Activated CD4-positive, alpha-beta T cell treated with anti-CD3 and anti-CD28 coated beads, Interleukin-2, amount 50 U/mL, for 48 hours (primary cell): ENCODE data around the gene SMAD9.
"Not testable (repeated sequence)": the region's sequence is repeated elsewhere in the genome, so short reads cannot be mapped to it uniquely, and the experiment has no call there.

Experiments
- DNase-seq, 2 experiments: peaks; one replicate each; pipeline ENCODE4 v3.0.0-alpha.2; 2020

Gene SMAD9

GRCh38 chr13:36910545-36910944, 9.5 kb downstream of the SMAD9 start:
- no peak for DNase-seq

- no peak for DNase-seq
Observed at GRCh38 chr13:36907821-36908220, 12.2 kb downstream of the SMAD9 start.

DNA sequence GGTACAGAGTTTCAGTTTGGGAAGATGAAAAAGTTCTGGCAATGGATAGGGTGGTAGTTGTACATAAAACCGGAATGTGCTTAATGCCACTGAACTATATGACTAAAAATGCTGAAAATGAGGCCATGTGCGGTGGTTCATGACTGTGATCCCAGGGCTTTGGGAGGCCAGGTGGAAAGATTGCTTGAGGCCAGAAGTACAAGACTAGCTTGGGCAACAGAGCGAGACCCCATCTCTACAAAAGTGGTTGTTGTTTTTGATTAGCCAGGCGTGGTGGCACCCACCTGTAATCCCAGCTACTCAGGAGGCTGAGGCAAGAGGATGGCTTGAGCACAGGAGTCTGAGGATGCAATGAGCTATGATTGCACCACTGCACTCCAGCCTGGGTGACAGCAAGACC, 12.8 kb downstream of the SMAD9 start:
- no peak for DNase-seq

- no peak for DNase-seq
Observed at GRCh38 chr13:36905944-36906343, 14.1 kb downstream of the SMAD9 start.

DNA sequence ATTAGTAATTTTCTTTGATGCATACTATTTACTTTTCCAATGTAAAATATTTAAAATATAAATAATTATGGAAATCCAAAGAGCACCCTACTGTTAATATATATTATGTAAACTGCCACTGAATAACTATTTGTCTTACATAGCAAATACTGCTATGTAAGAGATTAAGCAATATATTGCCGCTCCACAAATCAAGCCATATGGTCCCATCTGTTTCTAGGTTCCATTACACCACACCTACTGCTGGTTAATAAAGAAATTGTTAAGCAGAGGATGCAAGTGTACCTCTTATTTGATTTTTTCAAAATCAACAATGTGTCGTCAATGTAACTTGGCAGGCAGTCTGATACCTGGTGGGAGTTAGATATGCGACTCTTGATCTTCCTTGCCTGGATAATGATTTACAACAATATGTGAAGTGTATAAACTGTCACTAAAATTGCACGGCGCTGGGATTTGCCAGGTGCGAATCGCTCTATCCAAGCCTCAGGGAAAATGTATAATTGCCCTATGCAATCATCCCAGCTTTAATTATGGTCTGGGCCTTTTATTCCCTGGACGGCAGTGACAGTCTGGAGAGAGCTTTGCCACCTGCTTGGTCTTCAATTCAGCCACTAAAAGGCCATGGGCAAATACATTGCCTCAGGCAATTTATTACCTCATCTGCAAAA, 16.0 kb downstream of the SMAD9 start:
- no peak for DNase-seq

GRCh38 chr13:36897054-36897616, 22.9 kb downstream of the SMAD9 start:
- no peak for DNase-seq

GRCh38 chr13:36891752-36892151, 28.3 kb downstream of the SMAD9 start:
- DNase-seq: no peak

DNA sequence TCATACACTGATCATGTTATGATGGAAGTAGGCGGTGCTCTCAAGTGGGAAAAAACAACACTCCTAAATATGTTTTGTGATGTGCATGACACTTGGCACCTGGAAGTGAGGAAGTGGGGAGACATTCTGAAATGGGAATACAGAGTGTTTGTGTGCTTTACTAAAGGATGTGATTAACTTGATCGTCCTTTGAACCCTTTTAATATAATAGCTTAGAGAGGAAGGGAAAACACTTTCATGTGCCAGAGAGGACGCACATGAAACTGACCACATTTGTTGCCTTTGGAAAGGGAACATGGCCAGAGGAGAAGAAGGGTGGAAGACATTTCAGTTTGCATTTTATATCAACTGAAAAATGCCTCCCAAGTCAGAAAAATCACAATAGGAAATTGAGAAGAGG, 31.4 kb downstream of the SMAD9 start:
- DNase-seq: no peak

- DNase-seq: no peak
Observed at GRCh38 chr13:36887758-36888521, 32.1 kb downstream of the SMAD9 start.

DNA sequence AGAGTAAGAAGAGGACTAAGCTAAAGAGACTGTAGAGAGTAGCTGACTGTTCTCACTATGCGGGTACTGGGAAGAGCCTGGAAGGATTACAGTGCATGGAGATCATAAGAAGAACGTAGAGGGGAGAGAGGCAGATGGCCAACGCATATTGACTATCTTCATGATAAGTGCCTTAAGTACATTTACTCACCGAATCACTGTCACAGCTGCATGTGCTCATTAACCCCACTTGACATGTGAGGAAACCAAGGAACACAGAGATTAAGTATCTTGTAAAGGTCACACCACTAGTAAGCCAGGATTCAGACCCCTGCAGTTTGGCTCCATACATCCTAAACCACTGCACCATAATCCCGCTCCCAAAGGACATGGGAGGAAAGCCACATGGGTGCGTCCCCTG, 34.1 kb downstream of the SMAD9 start:
- DNase-seq: no peak

- no peak for DNase-seq
Observed at GRCh38 chr13:36884235-36884634, 35.8 kb downstream of the SMAD9 start.

DNA sequence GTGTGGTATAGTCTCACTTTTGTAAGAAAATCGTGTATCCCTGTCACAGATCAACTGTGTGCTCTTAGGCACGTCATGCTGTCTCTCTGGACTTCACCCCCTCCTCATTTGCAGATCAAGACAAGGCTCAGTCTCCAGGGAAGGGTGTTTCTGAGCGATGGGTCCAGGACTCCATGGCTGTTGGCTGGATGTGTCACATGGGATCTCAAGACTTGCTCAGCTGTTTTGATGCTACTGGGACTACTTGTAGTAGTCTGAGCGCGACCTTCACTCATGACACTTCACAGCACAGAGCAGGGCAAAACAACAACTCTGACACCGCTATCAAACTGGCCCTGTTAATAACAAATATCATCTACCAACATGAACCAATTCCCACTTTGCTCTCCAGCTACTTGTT, 36.2 kb downstream of the SMAD9 start:
- no peak for DNase-seq

GRCh38 chr13:36883392-36883791, 36.6 kb downstream of the SMAD9 start:
- DNase-seq: not testable (repeated sequence)

DNA sequence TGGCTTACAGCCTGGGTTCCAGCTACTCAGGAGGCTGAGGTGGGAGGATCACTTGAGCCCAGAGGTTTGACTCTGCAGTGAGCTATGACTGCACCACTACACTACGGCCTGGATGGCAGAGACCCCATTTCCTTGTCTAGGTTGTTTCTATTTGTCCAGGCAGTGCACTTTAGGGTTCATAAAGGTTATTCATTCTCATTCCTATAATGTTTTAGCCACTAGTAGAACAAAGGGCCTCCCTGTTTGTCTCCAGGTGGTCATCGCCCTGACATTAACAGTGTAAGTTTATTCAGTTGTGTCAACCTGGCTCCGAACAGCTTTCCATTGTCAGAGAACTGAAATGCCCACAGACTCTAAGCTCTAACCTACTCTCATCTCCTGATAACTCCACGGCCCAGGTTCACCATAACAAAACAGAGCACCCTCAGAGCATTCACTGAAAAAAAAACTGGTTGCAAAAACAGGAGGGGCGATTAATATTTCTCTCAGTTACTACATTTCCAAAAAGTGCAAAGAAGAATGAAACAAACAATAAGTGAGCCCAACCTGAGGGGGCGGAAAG, 37.1 kb downstream of the SMAD9 start:
- DNase-seq: no peak

DNA sequence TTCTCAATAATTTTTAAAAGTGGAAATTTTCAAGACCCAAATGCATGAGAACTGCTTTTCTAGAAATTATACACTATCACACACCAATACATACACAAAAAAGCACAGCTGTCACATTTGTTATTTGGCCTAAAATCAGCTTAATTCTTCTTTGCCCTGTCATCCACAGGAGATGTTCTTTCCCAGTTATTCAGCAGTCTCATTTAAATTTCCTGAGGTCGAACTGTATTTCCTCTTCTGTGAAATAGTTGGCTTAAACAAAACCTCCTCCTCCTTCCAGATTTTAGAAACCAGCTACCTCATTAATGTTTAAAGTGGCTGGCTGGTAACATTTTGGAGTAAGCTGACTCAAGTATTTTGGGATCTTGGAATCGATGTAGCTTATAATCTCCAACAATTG, 39.1 kb downstream of the SMAD9 start:
- no peak for DNase-seq

DNA sequence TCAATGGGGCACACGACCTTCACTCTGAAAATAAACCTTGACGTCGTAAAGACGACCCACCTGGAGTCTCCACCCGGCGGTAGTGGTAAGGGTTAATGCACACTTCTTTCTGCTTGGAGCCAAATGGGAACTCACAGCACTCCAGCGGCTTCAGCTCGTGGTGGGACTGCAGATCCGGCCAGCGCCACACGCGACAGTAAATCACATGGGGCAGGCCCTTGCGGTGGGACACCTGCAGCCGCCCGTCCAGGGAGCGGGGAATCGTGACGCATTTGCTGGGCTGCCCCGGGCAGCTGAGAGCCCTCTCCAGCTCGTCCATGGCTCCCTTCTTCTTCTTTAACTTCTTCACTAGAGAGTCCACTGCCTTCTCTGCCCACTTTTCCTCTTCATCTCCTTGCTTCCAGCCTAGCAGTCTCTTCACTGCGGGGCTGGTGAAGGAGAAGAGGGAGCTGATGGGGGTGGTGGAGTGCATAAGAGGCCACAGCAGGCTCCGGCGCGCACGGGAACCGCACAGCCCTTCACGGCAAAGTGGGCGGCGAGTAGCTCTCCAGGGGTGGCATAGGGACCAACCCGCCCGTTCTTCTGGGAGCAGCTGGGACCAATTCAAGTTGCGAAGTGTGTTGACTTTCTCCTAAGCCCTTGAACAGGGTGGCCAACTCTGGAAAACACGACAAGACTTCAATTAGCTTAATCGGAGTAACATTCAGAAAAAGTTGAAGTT, 40.7 kb downstream of the SMAD9 start:
- no peak for DNase-seq

- DNase-seq: no peak
Observed at GRCh38 chr13:36875961-36876360, 44.1 kb downstream of the SMAD9 start.

DNA sequence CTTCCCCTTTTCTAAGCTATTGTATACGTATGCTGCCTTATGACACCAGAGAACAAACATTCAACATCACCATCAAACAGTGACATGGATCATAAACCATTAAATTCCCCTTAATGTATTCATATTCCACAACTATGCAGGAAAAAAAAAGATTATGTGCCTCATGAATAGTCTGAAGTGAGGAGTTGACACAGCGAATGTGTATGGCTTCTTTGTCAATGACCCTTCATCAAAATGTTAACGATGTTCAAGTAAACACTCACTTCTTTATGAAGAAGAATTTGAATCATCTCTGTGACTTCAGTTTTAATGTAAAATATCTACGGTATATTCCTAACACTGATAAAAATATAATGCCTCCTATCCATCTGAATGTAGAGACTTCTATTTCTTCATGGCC, 44.6 kb downstream of the SMAD9 start:
- DNase-seq: no peak

DNA sequence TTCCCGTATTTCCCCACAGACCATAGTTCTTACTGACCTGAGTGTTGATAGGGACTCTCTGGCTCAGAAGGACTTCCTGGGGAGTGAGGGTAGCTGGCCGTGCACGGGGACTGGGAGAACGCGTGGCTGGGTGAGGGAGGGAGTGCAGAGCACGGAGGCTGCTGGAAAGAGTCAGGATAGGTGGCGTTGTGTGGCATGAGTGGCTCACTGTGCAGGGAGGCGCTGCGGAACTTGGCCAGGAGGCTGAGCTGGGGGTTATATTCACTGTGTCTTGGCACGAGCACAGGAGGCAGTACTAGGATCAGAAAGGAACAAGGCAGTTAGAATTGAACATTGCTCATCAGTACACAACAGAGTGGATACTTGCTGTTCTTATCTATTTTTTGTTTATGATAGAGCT, 47.4 kb downstream of the SMAD9 start:
- DNase-seq: no peak

DNA sequence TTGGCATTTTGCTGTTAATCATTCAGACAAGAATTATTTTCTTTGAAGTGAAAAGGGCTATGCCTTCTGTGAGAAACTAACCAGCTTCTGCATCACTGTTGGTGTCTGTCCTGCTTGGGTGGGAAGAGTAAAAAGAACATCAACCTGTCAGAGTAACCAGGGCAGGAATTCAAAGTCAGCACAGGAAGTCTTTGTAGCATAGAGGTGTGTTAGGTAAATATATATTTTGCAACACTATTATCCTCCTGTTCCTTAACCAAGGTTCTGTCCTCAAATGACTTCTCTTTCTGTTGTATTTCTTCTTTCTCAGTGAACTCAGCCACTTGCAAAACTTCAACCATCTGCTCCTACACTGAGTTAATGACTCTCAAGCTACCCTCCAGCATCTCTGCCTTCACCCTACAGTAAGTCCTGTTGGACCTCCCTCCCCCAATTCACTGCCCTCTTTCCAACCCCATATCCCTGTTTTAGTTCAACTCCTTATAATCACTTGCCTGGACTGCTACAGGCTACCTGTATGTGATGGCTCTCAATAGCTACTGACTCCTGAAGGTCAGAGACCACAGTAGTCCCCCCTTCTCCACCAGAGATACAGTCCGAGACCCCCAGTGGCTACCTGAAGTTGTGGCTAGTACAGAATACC, 49.9 kb downstream of the SMAD9 start:
- no peak for DNase-seq

DNA sequence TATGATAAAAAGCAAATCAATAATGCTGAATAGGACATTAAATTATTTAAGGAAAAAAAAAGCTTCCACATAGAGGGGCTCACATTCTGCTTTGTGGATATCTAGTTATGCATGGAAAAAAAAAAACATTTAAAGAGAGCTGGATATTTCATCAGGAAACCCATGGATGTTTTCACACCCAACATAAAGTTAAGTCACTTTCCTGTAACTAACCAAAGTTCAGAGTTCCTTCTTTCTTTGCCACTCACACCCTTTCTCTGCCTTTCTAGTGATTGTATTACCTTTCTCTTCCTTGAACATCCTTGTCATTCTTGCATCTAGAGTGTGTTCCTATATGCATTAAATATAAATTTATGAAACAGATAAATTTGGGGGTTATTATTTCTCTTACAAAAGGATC, 53.8 kb downstream of the SMAD9 start:
- DNase-seq: no peak

DNA sequence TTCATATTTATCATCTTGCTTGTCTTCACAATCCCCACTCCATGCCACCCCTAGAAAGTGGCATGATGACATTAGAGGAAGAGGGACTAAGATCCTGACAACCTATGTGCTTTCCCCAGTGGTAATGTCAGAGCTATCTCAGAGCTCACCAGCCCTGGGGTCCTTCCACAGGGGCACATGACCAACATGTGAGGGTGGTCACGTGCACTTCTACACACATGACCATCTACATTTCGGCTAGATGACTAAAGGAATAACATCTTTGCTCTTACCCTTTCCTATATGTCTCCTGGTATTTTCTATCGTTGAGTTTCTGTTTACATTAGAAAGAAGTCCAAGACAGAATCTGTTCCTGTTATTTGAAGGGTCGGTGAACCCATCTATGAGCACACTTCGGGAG, 54.8 kb downstream of the SMAD9 start:
- DNase-seq: no peak

- DNase-seq: no peak
Observed at GRCh38 chr13:36862722-36863121, 57.3 kb downstream of the SMAD9 start.
